ENCODE data around the gene GAS2L2. TPM values are rescaled to one million over a fixed set of nuclear protein-coding genes. Genes with fewer than 3 reads are reported as not detected.
A peak's percentile ranks its signal among the peaks of the same experiment; 100 is the strongest.
"Not testable (repeated sequence)": the region's sequence is repeated elsewhere in the genome, so short reads cannot be mapped to it uniquely, and the experiment has no call there.

GAS2L2 gene
- total and polyA plus RNA-seq, 9 donors, result 0.04 TPM; not detected in 8

DNA sequence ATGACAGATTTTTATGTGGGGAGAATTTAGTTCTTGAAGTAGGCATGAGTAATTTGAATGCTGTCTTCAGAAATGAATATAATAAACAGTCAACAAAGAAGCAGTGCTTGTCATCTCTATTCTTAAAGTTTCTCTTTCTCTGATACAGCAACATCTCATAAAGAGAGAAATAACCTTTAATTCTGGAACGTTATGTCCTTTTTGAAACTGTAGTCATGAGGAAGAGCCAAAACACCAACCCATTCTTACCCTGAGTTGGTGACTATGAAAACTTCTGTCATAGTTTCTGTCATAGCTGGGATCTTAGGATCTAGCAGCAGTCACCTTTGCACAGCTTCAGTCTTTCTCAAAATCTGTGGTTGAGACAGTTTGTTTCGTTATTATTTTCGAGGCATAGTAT, 36.9 kb downstream of the GAS2L2 start:
- H3K4me3 ChIP-seq (ENCODE audit: low read length), result no peak overlapping the region
- H3K9me3 ChIP-seq (replicated peaks; ENCODE audit: control insufficient read depth, low read depth, low read length), result no peaks in the 10 kb centered on the region
- peaks cover 11% of the 10 kb centered on the region for H3K36me3 ChIP-seq (ENCODE audit: control insufficient read depth, insufficient read depth, low read length)
- H3K27ac ChIP-seq (ENCODE audit: low read length), result no peak overlapping the region
- no CpG with 5 or more reads among the region's 3 CpGs for WGBS (ENCODE audit: insufficient coverage)
- DNase-seq, result no peak
- H3K27me3 ChIP-seq (ENCODE audit: control insufficient read depth, insufficient read depth, low read length), result no peaks in the 10 kb centered on the region
- peaks cover 6% of the 10 kb centered on the region for H3K4me1 ChIP-seq (ENCODE audit: control insufficient read depth, insufficient read depth, low read length)

DNA sequence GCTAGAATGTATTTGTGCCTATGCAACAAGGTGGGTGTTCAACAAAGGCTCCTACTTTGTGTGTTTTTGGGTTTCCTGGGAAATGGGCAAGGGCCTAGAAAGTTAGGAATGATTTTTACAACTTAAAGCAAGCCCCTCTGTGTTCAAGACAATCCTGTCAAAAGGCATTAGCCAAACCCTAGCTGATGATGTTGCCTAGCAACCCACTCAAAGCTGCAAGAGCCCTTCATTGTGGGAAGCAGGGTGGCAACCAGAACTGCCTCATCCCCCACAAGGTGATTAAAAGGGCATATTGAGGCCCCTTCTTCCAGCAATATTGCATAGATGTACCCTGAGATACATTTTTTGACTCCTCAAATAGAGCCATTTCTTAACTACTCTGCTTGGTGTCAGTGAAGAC, 37.6 kb downstream of the GAS2L2 start:
- Histone ChIP-seq H3K36me3 (ENCODE audit: control insufficient read depth, insufficient read depth, low read length) (peaks cover 16% of the 10 kb centered on the region), H3K9me3 (replicated peaks; ENCODE audit: control insufficient read depth, low read depth, low read length) (no peaks in the 10 kb centered on the region), H3K27ac (ENCODE audit: low read length) (no peak overlapping the region), H3K4me1 (ENCODE audit: control insufficient read depth, insufficient read depth, low read length) (peaks cover 6% of the 10 kb centered on the region), H3K27me3 (ENCODE audit: control insufficient read depth, insufficient read depth, low read length) (no peaks in the 10 kb centered on the region), H3K4me3 (ENCODE audit: low read length) (no peak overlapping the region)
- no peak for DNase-seq

DNA sequence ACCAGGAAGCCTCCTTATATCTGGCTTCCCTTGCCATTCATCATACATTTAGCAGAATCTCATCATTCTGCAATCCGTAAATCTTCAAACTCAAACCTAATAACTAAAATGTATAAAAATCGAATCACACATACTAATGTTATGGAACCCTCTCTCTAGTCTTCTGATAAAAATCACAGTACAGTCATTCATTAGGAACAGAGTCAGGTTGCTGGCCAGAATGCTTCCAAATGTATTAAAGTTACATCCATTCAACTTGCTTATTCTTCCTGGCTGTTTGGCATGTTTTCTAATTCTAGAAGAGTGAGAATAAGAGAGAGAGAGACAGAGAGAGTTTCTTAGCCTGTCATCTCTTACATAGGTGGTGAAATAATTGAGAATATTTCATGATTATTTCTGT, 38.1 kb downstream of the GAS2L2 start:
- H3K4me3 ChIP-seq (ENCODE audit: low read length), result no peak overlapping the region
- no peaks in the 10 kb centered on the region for H3K9me3 ChIP-seq (replicated peaks; ENCODE audit: control insufficient read depth, low read depth, low read length)
- peaks cover 17% of the 10 kb centered on the region for H3K36me3 ChIP-seq (ENCODE audit: control insufficient read depth, insufficient read depth, low read length)
- WGBS (ENCODE audit: insufficient coverage), result 70% methylated on average over 2 of the region's 2 CpGs
- DNase-seq, result no peak
- no peaks in the 10 kb centered on the region for H3K27me3 ChIP-seq (ENCODE audit: control insufficient read depth, insufficient read depth, low read length)
- H3K27ac ChIP-seq (ENCODE audit: low read length), result no peak overlapping the region
- peaks cover 6% of the 10 kb centered on the region for H3K4me1 ChIP-seq (ENCODE audit: control insufficient read depth, insufficient read depth, low read length)

DNA sequence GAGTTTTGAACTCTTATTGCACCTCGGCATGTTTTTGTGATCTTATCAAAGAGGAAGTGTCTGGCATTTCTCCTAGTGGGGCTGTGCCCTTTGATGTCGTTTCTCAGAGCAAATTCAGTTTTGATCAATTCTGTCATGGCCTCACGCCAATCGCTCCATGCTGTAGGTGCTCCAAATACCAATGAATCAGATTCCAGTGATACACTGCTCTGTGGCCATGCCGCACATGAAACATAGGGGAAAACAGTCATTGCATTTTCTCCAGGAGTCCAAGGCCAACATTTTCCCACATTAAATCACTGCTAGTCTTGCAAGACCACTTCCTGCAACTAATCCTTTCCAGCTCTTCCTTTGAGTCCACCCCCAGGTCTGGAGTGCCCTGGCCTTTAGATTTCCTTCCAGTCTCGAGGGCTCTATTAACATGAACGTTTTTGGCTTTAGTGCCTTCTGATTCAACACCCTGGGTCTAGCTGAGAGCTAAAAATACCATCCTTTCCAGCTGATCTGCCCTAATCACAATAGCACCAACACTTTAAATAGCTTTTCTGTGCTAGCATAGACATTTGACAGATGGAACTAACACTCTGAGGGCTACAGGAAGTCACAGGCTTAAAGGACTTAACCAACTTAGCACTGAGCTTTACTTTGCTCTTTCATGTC, 39.8 kb downstream of the GAS2L2 start:
- peaks cover 18% of the 10 kb centered on the region for H3K36me3 ChIP-seq (ENCODE audit: control insufficient read depth, insufficient read depth, low read length)
- no peak overlapping the region for H3K4me3 ChIP-seq (ENCODE audit: low read length)
- H3K4me1 ChIP-seq (ENCODE audit: control insufficient read depth, insufficient read depth, low read length), result peaks cover 6% of the 10 kb centered on the region
- H3K27ac ChIP-seq (ENCODE audit: low read length), result peak overlapping the region; percentile 22
- WGBS (ENCODE audit: insufficient coverage), result 19% methylated on average over 7 of the region's 7 CpGs
- DNase-seq, result peak; percentile 60
- H3K9me3 ChIP-seq (replicated peaks; ENCODE audit: control insufficient read depth, low read depth, low read length), result no peaks in the 10 kb centered on the region
- no peaks in the 10 kb centered on the region for H3K27me3 ChIP-seq (ENCODE audit: control insufficient read depth, insufficient read depth, low read length)

DNA sequence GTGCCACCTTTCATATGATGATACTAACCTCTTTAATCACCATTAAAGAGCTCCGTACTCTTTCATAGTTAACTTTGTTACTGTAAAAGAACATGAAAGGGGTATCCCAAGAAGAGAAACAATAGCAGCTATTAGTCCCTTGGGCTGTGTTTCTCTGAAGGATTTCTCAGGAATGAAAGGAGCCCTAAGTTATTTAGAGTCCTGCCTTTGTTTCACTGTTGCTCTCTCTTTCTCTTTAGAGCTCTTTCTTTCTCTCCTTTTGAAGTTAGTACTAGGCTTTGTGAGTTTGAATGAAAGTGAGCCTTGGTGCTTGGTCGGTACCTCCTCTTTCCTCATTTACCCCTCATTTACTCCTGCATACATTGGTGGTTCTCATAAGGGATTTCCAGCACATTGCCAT, 42.1 kb downstream of the GAS2L2 start:
- no peak for DNase-seq
- Histone ChIP-seq H3K4me3 (ENCODE audit: low read length) (no peak overlapping the region), H3K9me3 (replicated peaks; ENCODE audit: control insufficient read depth, low read depth, low read length) (no peaks in the 10 kb centered on the region), H3K27ac (ENCODE audit: low read length) (no peak overlapping the region), H3K4me1 (ENCODE audit: control insufficient read depth, insufficient read depth, low read length) (peaks cover 6% of the 10 kb centered on the region), H3K36me3 (ENCODE audit: control insufficient read depth, insufficient read depth, low read length) (peaks cover 12% of the 10 kb centered on the region), H3K27me3 (ENCODE audit: control insufficient read depth, insufficient read depth, low read length) (no peaks in the 10 kb centered on the region)
- no CpG with 5 or more reads among the region's 2 CpGs for WGBS (ENCODE audit: insufficient coverage)

DNA sequence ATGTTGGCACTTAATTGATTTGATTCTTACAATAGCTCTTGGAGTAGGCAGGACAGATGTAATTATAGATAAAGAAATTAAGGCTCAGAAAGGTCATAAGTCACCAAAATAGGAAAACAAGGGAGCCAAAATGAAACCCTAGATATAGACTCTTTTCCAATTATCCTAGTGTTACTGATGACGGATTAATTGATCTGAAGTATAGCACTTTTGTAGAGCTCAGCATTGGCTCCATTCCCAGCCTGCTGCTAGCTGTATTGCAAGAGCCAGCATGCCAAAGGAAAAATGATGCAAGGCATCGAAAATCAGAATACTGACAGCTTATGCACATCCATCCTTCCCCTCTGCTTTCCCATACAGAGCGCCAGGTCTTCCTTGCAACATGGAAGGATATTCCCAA, 43.2 kb downstream of the GAS2L2 start:
- H3K27ac ChIP-seq (ENCODE audit: low read length), result no peak overlapping the region
- H3K4me3 ChIP-seq (ENCODE audit: low read length), result no peak overlapping the region
- peaks cover 6% of the 10 kb centered on the region for H3K4me1 ChIP-seq (ENCODE audit: control insufficient read depth, insufficient read depth, low read length)
- H3K9me3 ChIP-seq (replicated peaks; ENCODE audit: control insufficient read depth, low read depth, low read length), result no peaks in the 10 kb centered on the region
- WGBS (ENCODE audit: insufficient coverage), result no CpG with 5 or more reads among the region's 3 CpGs
- DNase-seq, result no peak
- peaks cover 12% of the 10 kb centered on the region for H3K36me3 ChIP-seq (ENCODE audit: control insufficient read depth, insufficient read depth, low read length)
- no peaks in the 10 kb centered on the region for H3K27me3 ChIP-seq (ENCODE audit: control insufficient read depth, insufficient read depth, low read length)

DNA sequence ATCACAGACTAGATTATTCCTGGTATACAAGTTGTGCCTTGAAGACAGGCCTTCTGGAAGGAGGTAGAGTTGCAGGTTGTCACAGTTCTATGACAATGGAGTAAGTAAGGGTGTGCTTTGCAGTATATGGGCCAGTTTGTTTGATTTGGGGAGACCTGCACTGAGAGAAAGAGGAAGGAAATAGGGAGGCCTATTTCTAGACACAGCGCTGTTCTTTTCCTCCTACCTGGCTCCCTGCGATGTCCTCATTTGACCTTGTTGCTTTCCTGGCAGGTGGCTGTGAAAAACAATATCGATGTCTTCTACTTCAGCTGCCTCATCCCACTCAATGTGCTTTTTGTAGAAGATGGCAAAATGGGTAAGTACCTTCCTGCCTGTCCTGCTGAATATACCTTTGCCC, 44.1 kb downstream of the GAS2L2 start:
- Histone ChIP-seq H3K4me1 (ENCODE audit: control insufficient read depth, insufficient read depth, low read length) (peaks cover 6% of the 10 kb centered on the region), H3K27me3 (ENCODE audit: control insufficient read depth, insufficient read depth, low read length) (no peaks in the 10 kb centered on the region), H3K4me3 (ENCODE audit: low read length) (no peak overlapping the region), H3K36me3 (ENCODE audit: control insufficient read depth, insufficient read depth, low read length) (peaks cover 12% of the 10 kb centered on the region), H3K9me3 (replicated peaks; ENCODE audit: control insufficient read depth, low read depth, low read length) (no peaks in the 10 kb centered on the region), H3K27ac (ENCODE audit: low read length) (no peak overlapping the region)
- WGBS (ENCODE audit: insufficient coverage), result no CpG with 5 or more reads among the region's 3 CpGs
- no peak for DNase-seq

DNA sequence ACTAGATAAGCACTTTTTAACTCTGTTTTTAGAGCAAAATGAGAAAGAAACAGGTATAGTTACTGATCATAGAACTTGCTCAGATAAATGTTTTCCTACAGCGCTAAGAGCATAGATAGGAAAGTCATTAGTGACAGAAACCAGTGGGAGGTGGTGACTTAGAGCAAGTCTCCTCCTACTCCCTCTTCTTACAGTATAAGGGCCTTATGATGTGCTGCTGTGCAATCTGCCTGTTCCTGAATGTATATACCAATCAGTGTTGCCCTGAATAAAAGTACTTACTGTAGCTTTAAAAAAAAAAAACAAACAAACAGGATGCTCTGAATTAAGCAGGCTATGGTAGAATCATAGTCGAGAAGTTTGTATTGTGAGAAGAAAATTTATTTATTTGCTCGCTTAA, 44.9 kb downstream of the GAS2L2 start:
- no peak overlapping the region for H3K27ac ChIP-seq (ENCODE audit: low read length)
- peaks cover 2% of the 10 kb centered on the region for H3K4me1 ChIP-seq (ENCODE audit: control insufficient read depth, insufficient read depth, low read length)
- no CpG with 5 or more reads among the region's 3 CpGs for WGBS (ENCODE audit: insufficient coverage)
- H3K27me3 ChIP-seq (ENCODE audit: control insufficient read depth, insufficient read depth, low read length), result no peaks in the 10 kb centered on the region
- H3K4me3 ChIP-seq (ENCODE audit: low read length), result no peak overlapping the region
- no peak for DNase-seq
- H3K36me3 ChIP-seq (ENCODE audit: control insufficient read depth, insufficient read depth, low read length), result peaks cover 12% of the 10 kb centered on the region
- H3K9me3 ChIP-seq (replicated peaks; ENCODE audit: control insufficient read depth, low read depth, low read length), result no peaks in the 10 kb centered on the region

DNA sequence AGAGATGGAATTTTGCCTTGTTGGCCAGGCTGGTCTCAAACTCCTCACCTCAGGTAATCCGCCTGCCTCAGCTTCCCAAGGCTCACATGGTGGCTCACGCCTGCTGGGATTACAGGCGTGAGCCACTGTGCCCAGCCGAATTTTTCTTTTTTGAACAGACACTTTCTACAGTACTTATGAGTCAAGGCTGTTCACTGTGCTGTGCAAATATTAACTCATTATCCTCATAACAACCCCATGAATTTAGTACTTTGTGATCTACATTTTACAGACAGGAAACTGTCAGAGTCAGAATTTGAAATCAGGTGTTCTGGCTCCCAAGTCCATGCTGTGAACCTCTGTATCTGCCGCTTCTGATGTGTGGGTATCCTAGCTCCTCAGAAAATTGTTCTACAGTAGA, 47.3 kb downstream of the GAS2L2 start:
- Histone ChIP-seq H3K36me3 (ENCODE audit: control insufficient read depth, insufficient read depth, low read length) (peaks cover 8% of the 10 kb centered on the region), H3K4me1 (ENCODE audit: control insufficient read depth, insufficient read depth, low read length) (no peaks in the 10 kb centered on the region), H3K27me3 (ENCODE audit: control insufficient read depth, insufficient read depth, low read length) (no peaks in the 10 kb centered on the region), H3K9me3 (replicated peaks; ENCODE audit: control insufficient read depth, low read depth, low read length) (no peaks in the 10 kb centered on the region), H3K4me3 (ENCODE audit: low read length) (no peak overlapping the region), H3K27ac (ENCODE audit: low read length) (no peak overlapping the region)
- no peak for DNase-seq
- 67% methylated on average over 4 of the region's 5 CpGs for WGBS (ENCODE audit: insufficient coverage)

DNA sequence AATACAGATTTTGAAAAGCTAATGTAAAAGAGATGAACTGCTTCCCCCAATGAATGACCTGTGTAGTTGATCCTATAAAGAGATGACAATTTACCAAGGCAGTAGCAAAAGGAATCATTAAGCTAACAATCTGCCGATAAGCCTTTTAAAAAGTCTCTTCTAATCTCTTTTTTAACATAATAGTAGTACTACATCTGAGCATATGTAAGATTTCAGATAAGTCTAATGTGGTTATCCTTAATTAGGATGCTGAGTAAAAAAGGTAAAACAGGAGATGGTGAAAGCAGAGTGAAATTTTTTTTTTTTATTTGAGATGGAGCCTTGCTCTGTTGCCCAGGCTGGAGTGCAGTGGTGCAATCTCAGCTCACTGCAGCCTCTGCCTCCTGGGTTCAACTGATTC, 47.8 kb downstream of the GAS2L2 start:
- Histone ChIP-seq H3K36me3 (ENCODE audit: control insufficient read depth, insufficient read depth, low read length) (peaks cover 5% of the 10 kb centered on the region), H3K4me3 (ENCODE audit: low read length) (no peak overlapping the region), H3K27me3 (ENCODE audit: control insufficient read depth, insufficient read depth, low read length) (no peaks in the 10 kb centered on the region), H3K27ac (ENCODE audit: low read length) (no peak overlapping the region), H3K4me1 (ENCODE audit: control insufficient read depth, insufficient read depth, low read length) (no peaks in the 10 kb centered on the region), H3K9me3 (replicated peaks; ENCODE audit: control insufficient read depth, low read depth, low read length) (no peaks in the 10 kb centered on the region)
- no peak for DNase-seq
- no CpG with 5 or more reads among the region's 1 CpG for WGBS (ENCODE audit: insufficient coverage)

DNA sequence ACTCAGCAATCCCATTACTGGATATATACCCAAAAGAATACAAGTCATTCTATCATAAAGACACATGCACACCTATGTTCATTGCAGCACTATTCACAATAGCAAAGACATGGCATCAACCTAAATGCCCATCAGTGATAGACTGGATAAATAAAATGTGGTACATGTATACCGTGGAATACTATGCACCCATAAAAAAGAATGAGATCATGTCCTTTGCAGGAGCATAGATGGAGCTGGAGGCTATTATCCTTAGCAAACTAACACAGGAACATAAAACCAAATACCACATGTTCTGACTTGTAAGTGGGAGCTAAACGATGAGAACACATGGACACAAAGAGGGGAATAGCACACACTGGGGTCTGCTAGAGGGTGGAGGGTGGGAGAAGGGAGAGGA, 49.7 kb downstream of the GAS2L2 start:
- H3K4me1 ChIP-seq (ENCODE audit: control insufficient read depth, insufficient read depth, low read length); H3K27me3 ChIP-seq (ENCODE audit: control insufficient read depth, insufficient read depth, low read length); H3K36me3 ChIP-seq (ENCODE audit: control insufficient read depth, insufficient read depth, low read length); H3K9me3 ChIP-seq (replicated peaks; ENCODE audit: control insufficient read depth, low read depth, low read length); H3K4me3 ChIP-seq (ENCODE audit: low read length); DNase-seq; H3K27ac ChIP-seq (ENCODE audit: low read length): not testable (repeated sequence)
- WGBS (ENCODE audit: insufficient coverage), result no CpG with 5 or more reads among the region's 2 CpGs
